HG03097 (cell line): ENCODE data around the gene ARHGEF40.

Experiments used
- ATAC-seq: cut with Tn5 transposase; IDR thresholded peaks from one replicate; pipeline ENCODE4 v1.9.1; 2021; ENCODE audit not compliant: unreplicated experiment, low FRiP score

ARHGEF40 gene

DNA sequence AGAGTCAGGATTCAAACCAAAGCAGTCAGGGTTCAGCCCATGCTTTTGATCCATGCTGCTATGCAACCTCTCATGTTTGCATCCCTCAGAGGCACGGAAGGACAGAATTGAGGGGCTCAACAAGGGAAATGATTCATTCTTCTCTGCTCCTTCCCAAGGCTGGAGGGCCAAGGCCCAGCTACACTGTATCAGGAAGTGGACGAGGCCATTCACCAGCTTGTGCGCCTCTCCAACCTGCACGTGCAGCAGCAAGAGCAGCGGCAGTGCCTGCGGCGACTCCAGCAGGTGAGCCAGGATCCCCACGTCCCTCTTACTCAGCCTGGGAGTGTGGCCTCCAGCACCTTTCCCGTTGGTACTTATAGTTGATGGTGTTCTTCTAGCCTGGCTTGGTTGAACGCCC, 8.6 kb downstream of the ARHGEF40 start:
- ATAC-seq = no peak

GRCh38 chr14:21081521-21082142, 11.5 kb downstream of the ARHGEF40 start:
- no peak for ATAC-seq

GRCh38 chr14:21083565-21084325, 13.6 kb downstream of the ARHGEF40 start:
- ATAC-seq = no peak

DNA sequence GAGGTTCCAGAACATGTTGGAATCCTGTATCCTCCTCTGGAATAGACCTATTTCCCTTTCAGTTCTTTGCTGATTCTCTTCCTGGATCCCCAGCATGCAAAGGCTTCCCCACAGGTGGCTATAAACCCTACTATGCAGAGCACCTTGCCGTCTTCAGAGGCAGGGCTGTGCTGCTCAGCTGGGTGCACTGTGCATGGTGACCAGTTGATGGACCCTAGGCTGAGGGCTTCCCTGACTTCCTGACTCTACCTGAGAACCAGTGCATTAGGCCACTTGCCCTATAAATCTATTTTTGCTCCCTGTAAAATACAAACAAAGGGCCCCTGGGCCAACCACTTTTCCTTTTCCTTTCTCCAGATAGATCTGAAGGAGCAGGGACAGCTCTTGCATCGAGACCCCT, 14.3 kb downstream of the ARHGEF40 start:
- ATAC-seq = no peak

GRCh38 chr14:21084998-21085853, 15.1 kb downstream of the ARHGEF40 start:
- no peak for ATAC-seq

DNA sequence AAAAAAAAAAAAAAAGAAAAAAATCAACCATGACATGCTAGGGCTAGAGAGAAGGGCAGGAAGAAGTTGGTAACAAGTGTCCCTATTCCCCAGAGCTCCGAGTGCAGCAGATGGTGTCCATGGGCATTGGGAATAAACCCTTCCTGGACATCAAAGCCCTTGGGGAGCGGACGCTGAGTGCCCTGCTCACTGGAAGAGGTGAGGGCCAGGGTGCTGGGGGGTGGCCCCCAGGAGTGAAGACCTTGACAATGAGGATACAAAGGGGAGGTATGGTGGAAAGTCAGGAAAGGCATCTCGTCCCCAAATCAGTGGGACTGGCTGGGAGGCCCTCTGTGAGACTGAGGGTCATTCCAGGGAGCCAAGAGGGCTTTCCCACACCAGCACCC, 16.8 kb downstream of the ARHGEF40 start:
- no peak for ATAC-seq

- ATAC-seq = peak; percentile 57
Measured at GRCh38 chr14:21087294-21088091, 17.4 kb downstream of the ARHGEF40 start.

GRCh38 chr14:21088687-21089086, 18.6 kb downstream of the ARHGEF40 start:
- no peak for ATAC-seq

GRCh38 chr14:21089271-21089670, 19.2 kb downstream of the ARHGEF40 start:
- no peak for ATAC-seq

DNA sequence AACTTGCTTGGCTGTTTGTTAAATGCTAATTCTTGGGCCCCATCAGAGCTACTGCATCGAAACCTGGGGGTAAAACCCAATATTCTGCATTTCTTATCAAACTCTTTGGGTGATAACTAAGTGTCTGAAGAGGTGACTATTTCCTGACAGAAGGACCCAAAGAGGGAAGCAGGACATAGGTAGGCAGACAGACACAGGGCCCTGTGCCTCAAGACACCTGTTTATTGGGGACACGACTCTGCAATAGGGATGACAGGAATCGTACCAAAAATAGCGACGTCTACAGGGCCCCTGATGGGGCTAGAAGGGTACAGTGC, 19.7 kb downstream of the ARHGEF40 start:
- no peak for ATAC-seq

DNA sequence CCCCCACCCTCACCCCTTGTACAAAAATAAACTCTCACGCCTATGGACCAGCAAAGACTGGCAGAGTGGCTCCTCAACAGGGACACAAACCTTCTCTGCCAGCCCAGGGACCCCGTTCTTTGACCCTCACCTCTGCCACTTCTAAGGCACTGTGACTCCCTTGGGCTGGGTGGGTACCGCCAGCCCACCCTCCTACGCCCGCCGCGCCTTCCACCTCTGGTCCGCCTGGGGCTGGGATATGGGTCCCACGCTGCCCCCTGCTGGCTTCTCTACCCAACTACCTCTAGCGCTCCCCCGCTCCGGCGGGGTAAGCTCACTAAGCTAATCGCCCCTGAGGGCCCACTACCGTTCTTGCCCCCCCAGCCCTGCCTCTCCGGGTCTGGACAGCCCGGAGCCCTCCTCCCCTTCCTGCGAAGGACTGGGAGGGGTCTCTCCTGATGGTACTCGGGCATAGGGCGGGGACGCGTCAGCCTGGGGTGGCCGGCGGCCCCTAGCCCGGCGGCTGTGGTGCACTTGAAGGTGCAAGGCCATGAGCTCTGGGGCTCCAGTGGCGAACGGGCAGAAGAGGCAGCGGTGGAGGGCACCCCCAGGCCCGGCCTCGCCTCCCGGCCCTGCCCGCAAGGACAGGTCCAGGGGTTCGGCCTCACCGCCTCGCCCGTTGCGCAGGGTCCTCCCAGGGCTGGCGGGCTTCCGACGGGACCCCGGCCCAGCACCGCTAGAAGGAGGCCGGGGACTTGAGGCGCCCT, 20.3 kb downstream of the ARHGEF40 start:
- no peak for ATAC-seq

GRCh38 chr14:21090940-21091663, 21.0 kb downstream of the ARHGEF40 start:
- ATAC-seq = no peak

- no peak for ATAC-seq
Measured at GRCh38 chr14:21091821-21092272, 21.7 kb downstream of the ARHGEF40 start.

- peak; percentile 51 for ATAC-seq
Measured at GRCh38 chr14:21092273-21093011, 22.3 kb downstream of the ARHGEF40 start.

DNA sequence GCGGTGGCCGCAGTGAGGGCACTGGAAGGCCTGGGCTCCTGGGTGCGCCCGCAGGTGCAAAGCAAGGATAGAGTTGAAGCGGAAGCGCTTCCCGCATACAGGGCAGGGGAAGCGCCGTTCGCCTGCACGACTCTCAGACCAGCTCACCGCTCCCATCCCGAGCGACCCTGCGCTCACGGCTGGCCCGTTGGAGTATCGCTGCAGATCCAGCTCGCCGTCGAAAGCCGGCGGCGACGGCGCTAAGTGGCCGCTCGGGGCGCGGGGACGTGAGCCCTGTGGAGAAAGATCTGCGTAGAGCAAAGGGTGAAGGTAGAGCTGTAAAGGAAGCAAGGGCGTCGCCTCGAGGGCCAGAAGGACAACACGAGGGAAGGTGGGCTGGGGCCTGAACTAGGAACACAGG, 22.9 kb downstream of the ARHGEF40 start:
- ATAC-seq = no peak

DNA sequence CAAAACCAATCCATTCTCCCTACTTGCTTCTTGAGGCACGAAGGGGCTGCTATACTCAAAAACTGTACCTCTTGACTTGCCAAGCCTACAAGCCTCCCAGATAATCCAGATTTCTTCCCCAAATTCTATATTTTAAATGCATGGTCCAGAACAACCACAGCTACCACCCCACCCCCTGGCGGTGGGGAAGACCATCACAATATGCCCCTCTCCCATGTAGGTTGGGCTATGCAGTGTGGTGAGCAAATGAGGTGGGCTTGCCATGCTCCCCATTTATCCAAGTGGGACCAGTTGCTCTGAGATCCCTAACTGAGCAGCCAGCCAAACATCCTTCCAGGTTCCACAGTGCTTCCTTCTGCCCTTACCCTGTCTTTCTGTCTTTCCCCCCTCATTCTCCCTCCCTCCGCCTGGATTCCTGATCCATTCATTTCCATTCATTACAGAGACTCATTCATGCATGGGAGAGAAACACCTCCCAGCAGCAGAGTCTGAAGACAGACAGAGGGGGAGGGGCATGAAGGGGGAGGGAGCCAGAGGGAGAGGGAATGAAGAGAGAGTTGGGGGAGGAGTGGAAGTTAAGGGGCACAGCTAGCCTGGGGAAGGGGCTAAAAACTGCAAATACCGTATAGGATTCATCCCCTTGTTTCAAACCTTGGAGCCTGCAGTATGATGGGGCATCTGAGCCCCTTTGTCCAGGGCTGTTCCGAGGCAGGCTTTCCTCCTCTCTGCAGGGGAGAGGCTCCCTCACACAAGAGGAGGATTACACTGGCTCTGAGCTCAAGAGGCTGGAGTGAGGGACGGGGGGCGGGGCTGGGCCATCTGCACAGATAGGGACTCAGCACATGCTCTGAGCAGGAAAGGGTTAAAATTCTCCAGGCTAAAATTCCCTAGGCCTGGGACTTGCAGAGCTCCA, 23.9 kb downstream of the ARHGEF40 start:
- no peak for ATAC-seq

DNA sequence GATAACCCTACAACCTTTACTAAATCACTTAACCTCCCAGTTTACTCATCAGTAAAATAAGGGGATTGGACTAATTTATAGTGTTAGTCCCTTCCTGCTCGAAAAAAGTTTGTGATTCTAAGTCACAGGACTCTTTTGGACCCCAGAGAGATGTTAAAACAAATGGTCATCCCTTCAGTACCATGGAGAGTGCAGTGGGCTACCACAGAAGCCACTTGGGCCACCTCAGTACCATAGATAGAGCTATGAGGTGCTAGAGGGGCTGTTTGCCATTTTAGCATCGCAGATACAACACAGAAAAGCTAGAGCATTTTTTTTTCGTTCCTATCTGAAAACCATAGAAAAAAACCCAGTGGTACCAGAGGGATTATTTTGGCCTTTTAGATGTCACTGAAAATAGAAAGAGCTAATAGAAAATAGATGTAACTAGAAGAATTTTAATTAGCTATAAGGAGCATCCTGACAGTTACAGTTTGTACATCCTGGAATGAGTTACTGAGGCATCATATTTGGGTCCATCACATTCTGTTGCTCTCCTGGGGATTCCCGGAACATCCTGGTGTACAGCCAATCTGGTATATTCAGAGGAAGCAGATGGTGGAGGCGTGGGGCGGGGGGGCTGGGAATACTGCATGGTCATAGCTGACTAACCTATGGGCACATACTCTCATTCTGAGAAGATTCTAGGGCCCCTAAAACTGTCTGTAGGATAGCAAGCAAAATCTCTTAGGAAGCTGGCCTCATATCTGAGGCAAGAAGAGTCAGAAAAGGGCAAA, 25.5 kb downstream of the ARHGEF40 start:
- no peak for ATAC-seq
